Measurements from ENCODE around the gene IL20RA. TPM values are rescaled to one million over a fixed set of nuclear protein-coding genes. Genes with fewer than 3 reads are reported as not detected.

Gene IL20RA
- polyA plus RNA-seq, 1 of the 3 experiments (the other 2 are of a cell fraction) = 0.10 TPM

- Histone ChIP-seq H3F3A (replicated peaks; ENCODE audit: insufficient read depth) (no peaks in the 10 kb centered on the region), H3K36me3 (replicated peaks in 1 of 2; ENCODE audit: control insufficient read depth in 1 of 2, insufficient read depth in 2 of 2, low read length in 1 of 2) (no peaks in the 10 kb centered on the region), H3K4me2 (no peak overlapping the region), H3K9me3 (no peaks in the 10 kb centered on the region), H3K9ac (no peak overlapping the region), H4K20me1 (ENCODE audit: insufficient read depth) (no peaks in the 10 kb centered on the region), H3K9me2 (no peaks in the 10 kb centered on the region), H3K27ac (ENCODE audit: low read depth in 2 of 2, low read length in 1 of 2) (peak overlapping the region in 1 of 2 experiments; percentile 86; a peak in 2 of 4 replicates), H3K79me2 (ENCODE audit: insufficient read depth) (no peaks in the 10 kb centered on the region), H3K4me1 (ENCODE audit: control insufficient read depth in 1 of 2, insufficient read depth in 2 of 2, low read depth in 1 of 2, low read length in 1 of 2) (peaks cover 0 to 21% of the 10 kb centered on the region in 2 experiments; a peak in 2 of 4 replicates), H2AFZ (ENCODE audit: low read depth) (no peak overlapping the region), H3K4me3 (ENCODE audit: low read depth in 2 of 2, low read length in 1 of 2) (no peak overlapping the region), H3K27me3 (ENCODE audit: insufficient read depth) (no peaks in the 10 kb centered on the region)
- POLR2A ChIA-PET = interaction anchor here (0.5 to 2.0 kb wide), 3 partner anchors 9 to 41 kb away, joined by 3 to 10 read pairs (median 3); partner anchors contain the start of gene SLC35D3
- peak; percentile 58 for DNase-seq
- 47% methylated on average over 4 of the region's 4 CpGs for WGBS (ENCODE audit: low lambda C conversion rate)
- CTCF ChIA-PET = interaction anchor here (1.1 to 1.8 kb wide), 2 partner anchors 17 to 51 kb away, joined by 3 to 6 read pairs; no protein-coding TSS in a partner anchor
- TF ChIP-seq GATA2 (CRISPR knock-in tag; IDR thresholded peaks at IDR 0.05) (peak; percentile 21; the same call in 1 of the 2 replicates), CTCF (IDR thresholded peaks at IDR 0.05) (no peak), EP300 (IDR thresholded peaks at IDR 0.05; ENCODE audit: borderline replicate concordance in 1 of 2, low read depth in 1 of 2, low read length in 1 of 2) (peak in 1 of 2 experiments; percentile 71; a peak in 1 of 4 replicates), RCOR1 (IDR thresholded peaks at IDR 0.05; ENCODE audit: low read length) (peak; percentile 18; the same call in 1 of the 2 replicates)
These were observed 82.1 kb downstream of the IL20RA start for GRCh38 chr6:136962661-136963060.

GRCh38 chr6:136961848-136962247, 82.9 kb downstream of the IL20RA start:
- no peaks in the 10 kb centered on the region for H3K9me2 ChIP-seq
- H3K36me3 ChIP-seq (replicated peaks in 1 of 2; ENCODE audit: control insufficient read depth in 1 of 2, insufficient read depth in 2 of 2, low read length in 1 of 2) = no peaks in the 10 kb centered on the region
- H3F3A ChIP-seq (replicated peaks; ENCODE audit: insufficient read depth) = no peaks in the 10 kb centered on the region
- no peaks in the 10 kb centered on the region for H3K9me3 ChIP-seq
- H4K20me1 ChIP-seq (ENCODE audit: insufficient read depth) = no peaks in the 10 kb centered on the region
- POLR2A ChIA-PET = interaction anchor here (2.0 kb wide), 1 partner anchor 40 kb away, joined by 10 read pairs; the partner anchor contains the start of gene SLC35D3
- H3K27ac ChIP-seq (ENCODE audit: low read depth in 2 of 2, low read length in 1 of 2) = peak overlapping the region in 1 of 2 experiments; percentile 86; a peak in 2 of 4 replicates
- peaks cover 0 to 19% of the 10 kb centered on the region in 2 experiments; a peak in 2 of 4 replicates for H3K4me1 ChIP-seq (ENCODE audit: control insufficient read depth in 1 of 2, insufficient read depth in 2 of 2, low read depth in 1 of 2, low read length in 1 of 2)
- no peak for DNase-seq
- TF ChIP-seq YY1 (IDR thresholded peaks at IDR 0.05; ENCODE audit: low read depth) (no peak), JUND (IDR thresholded peaks at IDR 0.05) (no peak), TCF12 (IDR thresholded peaks at IDR 0.05) (no peak), IRF3 (IDR thresholded peaks at IDR 0.05; ENCODE audit: low read depth, low read length) (no peak), FOXJ3 (CRISPR knock-in tag; IDR thresholded peaks at IDR 0.05) (no peak), TEAD4 (IDR thresholded peaks at IDR 0.05; ENCODE audit: borderline replicate concordance, insufficient read depth) (no peak), EP300 (IDR thresholded peaks at IDR 0.05; ENCODE audit: borderline replicate concordance in 1 of 2, low read depth in 1 of 2, low read length in 1 of 2) (no peak), POLR2AphosphoS5 (IDR thresholded peaks at IDR 0.05; ENCODE audit: low read depth, low read length) (no peak), NFIC (IDR thresholded peaks at IDR 0.05; ENCODE audit: borderline replicate concordance) (no peak), FOXM1 (IDR thresholded peaks at IDR 0.05; ENCODE audit: low read depth) (no peak), NRF1 (IDR thresholded peaks at IDR 0.05; ENCODE audit: low read depth, low read length) (no peak), GABPA (IDR thresholded peaks at IDR 0.05; ENCODE audit: low read depth) (no peak), GATA2 (CRISPR knock-in tag; IDR thresholded peaks at IDR 0.05) (no peak), MAX (IDR thresholded peaks at IDR 0.05; ENCODE audit: low read depth) (no peak), RFX5 (IDR thresholded peaks at IDR 0.05; ENCODE audit: low read length) (no peak), ZBTB33 (IDR thresholded peaks at IDR 0.05; ENCODE audit: borderline replicate concordance, low read depth) (no peak), USF2 (IDR thresholded peaks at IDR 0.05; ENCODE audit: borderline replicate concordance, low read depth, low read length) (no peak)
- CTCF ChIA-PET = interaction anchor here (1.1 kb wide), 1 partner anchor 18 kb away, joined by 3 read pairs; no protein-coding TSS in a partner anchor
- 54% methylated on average over 5 of the region's 5 CpGs for WGBS (ENCODE audit: low lambda C conversion rate)
- H3K4me2 ChIP-seq = no peak overlapping the region
- no peak overlapping the region for H2AFZ ChIP-seq (ENCODE audit: low read depth)
- H3K27me3 ChIP-seq (ENCODE audit: insufficient read depth) = no peaks in the 10 kb centered on the region
- no peak overlapping the region for H3K9ac ChIP-seq
- no peak overlapping the region for H3K4me3 ChIP-seq (ENCODE audit: low read depth in 2 of 2, low read length in 1 of 2)
- no peaks in the 10 kb centered on the region for H3K79me2 ChIP-seq (ENCODE audit: insufficient read depth)

Data from SK-N-SH (cell line).